ENCODE measurements around the gene CACNB2.

The CACNB2 gene

DNA sequence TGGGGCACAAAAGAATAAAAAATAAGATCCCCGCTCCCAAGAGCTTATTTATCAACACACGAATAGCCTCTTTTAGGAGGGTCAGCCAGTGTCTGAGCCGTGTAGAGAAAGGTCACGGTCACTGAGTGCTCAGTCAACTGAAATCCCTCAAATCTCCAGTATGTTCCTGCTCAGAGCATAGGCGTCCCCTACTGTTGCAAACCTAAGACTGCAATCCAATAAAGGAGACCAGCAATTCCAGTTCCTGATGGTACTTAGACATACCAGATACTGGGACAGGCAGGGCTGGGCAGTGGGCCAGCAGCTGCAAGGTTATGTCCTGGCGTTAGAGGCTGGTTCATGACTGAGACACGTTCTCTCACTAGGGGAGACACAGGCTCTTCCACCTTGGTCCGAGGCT lies 93.6 kb downstream of the CACNB2 start:
- DNase-seq, result no peak

DNA sequence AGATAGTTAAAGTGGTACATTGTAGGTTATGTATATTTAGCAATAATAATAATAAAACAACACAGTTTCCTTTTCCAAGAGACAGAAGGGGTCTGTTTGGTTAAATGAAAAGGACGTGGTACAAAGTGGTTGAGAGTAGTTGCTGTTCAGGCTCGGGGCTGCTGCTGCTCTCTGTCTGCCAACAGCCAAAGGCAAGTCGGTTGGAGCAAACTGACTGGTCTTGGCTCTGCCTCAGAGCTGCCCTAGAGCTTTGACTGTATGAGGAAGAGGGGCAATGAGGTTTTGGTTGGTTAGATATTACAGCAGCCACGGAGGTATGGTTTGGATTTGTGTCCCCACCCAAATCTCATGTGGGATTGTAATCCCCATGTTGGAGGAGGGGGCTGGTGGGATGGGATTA lies 95.3 kb downstream of the CACNB2 start:
- no peak for DNase-seq

GRCh38 chr10:18236756-18237155 lies 96.5 kb downstream of the CACNB2 start:
- DNase-seq, result no peak

- no peak for DNase-seq
Observed at GRCh38 chr10:18238870-18239485, 98.8 kb downstream of the CACNB2 start.

- DNase-seq, result no peak
Observed at GRCh38 chr10:18240185-18240882, 100.1 kb downstream of the CACNB2 start.

DNA sequence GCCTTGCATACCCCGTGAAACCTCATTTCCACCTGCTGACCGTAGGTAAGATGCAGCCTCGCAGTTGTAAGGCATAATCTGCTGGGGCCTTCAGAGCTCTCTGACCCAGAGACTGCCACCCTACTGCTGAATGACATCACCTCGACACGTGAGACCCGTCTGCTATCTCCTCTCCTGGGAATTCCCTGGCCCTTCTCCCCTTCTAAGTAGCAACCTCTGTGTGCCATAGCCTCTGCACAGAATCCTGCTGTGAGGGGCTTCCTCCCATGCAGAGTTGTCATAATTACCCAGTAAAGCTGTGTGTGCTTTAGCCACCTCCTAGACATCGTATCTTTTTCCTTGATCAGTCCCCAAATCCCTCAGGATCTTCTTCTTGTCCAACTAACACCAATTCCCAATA lies 106.7 kb downstream of the CACNB2 start:
- DNase-seq, result no peak

DNA sequence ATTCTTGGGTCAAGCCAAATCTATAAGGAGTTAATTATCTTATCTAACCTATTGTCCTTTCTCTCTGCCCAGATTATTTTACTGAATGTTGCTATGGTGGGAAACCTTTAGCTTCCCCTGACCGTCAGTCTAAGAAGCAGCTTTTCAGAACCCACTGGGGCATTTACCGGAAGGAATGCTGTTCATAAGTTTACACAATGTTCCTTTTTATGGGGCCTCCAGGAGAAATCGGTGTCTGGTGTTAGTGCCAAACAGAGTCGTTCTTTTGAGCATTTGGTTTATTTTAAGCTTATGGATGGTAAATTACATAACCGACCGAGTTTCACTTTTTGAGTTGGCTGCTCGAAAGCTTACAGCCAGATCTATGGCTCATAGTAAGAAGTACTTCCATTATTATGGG lies 111.9 kb downstream of the CACNB2 start:
- DNase-seq, result no peak

- no peak for DNase-seq
Observed at GRCh38 chr10:18254086-18254485, 113.9 kb downstream of the CACNB2 start.

- DNase-seq, result no peak
Observed at GRCh38 chr10:18254692-18255091, 114.5 kb downstream of the CACNB2 start.

DNA sequence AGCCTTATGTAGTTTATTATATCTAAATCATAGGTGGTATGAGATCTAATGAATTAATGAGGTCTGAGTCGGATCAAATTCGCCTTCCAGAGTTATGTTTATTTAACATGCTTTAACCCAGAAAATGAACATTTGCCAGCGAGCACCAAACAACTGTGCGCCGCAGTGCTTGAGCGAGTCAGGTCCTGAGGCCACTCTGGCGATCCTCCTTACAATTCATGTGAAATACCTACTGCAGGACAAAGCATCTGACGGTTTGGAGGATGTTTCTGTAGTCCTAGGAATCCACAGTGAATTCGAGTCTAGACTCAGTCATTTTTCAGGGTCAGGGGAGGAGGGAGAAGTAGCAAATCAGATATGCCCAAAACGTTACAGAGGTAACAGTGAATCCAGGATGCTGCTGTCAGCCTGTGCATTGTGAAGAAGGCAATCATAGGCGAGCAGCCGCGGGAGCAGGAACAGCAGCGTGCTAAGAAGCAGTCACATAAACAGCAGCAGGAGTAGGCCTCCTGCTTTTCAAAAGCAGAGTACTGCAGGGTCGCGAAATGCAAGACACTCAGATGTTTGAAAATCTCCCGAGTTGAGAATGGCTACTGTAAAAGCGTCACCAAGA lies 120.2 kb downstream of the CACNB2 start:
- DNase-seq, result no peak

DNA sequence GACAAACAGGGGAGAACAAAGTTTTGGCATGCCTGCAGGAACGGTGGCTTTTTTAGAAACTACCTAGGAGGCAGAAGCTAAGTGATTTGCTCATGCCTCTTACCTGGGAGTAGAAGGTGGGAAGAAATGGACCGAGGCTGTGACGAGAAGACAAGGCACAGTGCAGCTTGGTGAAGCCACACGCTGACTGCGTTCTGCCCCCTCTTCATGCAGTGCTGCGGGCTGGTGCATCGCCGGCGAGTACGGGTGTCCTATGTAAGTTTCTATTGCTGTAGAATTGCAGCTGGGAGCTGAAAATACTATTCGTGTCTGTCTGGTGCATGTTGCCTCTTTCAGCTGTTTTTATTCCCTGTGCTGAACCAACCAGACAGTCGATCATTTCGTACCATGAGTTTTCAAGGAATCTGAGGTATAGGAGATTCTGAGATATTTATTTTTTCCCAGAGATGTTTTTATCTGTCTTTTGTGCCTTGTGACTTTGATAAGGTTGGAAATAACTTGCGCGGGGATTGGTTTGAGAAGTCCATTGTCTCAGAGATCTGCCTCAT lies 120.9 kb downstream of the CACNB2 start:
- no peak for DNase-seq

DNA sequence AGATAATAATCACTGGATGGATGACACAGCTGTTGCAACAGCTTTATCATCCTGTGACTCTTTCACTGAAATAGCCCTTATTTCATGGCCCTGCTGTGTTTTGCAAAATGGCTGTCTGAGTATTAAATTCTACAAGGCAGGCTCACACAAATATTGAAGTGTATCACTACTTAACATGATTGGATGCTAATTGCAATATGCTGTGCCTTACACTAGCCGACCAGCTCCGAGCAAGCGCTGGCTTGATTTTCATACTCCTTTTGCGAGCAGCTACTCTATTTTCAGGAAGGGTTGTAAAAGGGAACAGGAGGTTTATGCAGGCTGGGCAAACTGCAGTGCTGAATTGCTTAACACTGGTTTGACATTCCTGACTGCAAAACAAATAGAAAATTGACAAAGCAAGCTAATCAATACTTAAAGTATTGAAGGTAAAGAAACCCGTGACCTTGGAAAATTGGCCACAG lies 121.6 kb downstream of the CACNB2 start:
- DNase-seq, result no peak

- DNase-seq, result no peak
Observed at GRCh38 chr10:18264466-18265050, 124.3 kb downstream of the CACNB2 start.

DNA sequence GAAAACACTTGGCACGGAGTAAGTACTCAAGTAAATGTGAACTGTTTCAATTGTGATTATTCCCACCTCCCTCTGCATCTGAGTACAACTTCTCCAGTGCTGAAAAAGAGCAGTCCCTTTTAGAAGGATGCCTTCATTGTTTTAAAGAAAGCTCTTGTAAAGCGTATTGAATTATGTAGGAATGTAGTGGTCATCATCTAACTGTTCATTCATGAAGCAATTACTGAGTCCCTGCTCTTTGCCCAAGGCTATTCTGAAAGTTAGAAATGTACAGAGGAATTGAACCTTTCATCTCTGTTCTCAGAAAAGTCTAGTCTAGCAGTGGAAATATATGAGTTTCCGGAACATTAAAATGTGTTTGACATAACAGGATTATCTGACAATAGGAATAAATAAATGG lies 127.8 kb downstream of the CACNB2 start:
- DNase-seq, result no peak

- DNase-seq, result no peak
Observed at GRCh38 chr10:18271491-18271890, 131.3 kb downstream of the CACNB2 start.

GRCh38 chr10:18273039-18273438 lies 132.8 kb downstream of the CACNB2 start:
- DNase-seq, result no peak

DNA sequence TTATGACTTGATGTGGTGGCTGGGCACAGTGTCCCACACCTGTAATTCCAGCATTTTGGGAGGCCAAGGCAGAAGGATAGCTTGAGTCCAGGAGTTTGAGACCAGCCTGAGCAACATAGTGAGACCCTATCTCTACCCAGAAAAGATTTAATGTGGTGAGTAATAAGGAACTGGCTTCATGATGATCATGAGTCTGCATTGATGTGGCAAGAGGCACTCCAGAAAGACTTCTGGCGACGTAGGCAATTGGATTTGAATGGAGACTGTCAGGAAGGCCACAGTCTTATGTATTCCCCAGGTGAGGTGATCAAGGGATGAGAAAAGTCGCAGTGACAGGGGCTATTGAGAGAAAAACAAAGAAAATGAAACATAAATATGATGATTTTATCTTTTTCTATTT lies 138.0 kb downstream of the CACNB2 start:
- no peak for DNase-seq

DNA sequence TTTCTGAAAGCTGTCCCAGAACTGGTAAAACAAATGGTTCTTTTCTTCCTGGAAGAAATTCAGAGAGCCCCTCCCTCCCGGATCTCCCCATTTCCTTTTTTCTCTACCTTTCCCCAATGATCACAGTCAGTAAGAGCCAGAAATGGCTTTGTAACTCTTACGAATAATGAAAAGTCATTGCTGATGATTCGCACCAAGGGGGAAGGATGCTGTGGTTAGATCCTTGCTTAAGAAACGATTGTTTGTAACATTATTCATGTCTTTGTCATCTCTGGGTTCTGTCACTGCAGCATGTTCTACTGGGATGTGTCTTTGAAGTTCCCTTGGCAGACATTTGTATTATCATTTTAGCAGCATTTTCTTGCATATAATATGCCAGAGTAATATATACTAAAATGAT lies 138.9 kb downstream of the CACNB2 start:
- DNase-seq, result no peak

DNA sequence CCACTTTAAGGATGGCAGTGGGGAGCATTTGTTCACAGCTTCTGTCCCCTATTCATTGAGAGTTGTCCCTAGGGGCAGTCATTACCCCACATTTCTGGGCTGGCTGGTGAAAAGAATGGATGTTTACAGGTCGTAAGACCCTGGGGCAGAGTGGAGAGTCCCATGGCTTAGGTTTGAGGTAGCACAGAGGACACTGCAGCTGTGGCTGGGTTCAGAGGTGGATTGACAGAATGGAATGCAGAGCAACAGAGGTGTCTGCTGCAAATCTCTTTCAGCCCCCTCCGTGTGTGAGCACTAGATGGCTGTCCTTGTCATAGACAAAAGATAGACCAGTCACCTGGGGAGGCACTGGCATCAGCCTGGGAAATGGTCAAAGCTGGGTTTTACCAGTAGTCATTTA lies 141.9 kb downstream of the CACNB2 start:
- no peak for DNase-seq

DNA sequence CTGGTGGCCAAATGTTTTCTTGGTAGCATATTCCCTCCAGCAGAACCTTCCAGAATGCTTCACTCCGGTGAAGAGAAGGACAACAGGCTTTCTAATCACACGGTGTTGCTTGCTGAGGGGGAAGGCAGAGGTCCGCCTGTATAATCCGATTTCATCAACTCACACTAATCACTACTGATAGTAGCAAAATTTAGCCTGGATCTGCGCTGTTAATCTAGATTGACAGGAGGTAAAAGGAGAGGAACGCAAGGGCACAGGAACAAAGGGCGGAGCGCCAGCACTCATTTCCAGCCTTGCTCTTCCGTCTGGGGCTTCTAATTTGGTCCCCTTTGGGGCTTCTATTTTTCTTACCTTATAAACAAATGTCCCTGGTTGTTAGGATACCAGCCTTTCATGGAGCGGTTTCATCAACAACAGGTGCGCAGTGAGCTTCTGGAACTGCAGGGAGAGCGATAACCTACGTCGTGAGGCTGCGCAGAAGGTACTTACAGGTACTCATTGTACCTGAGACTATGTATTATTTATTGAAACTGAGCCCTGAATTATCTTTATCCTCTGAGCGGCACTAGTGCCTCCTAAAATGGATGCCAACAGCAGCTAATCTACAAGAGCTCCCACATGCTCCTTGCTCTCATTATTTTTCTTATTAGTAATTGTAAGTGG lies 150.6 kb downstream of the CACNB2 start:
- no peak for DNase-seq

- DNase-seq, result no peak
Observed at GRCh38 chr10:18293536-18294510, 153.6 kb downstream of the CACNB2 start.

- no peak for DNase-seq
Observed at GRCh38 chr10:18294633-18295032, 154.4 kb downstream of the CACNB2 start.
